GM21515 (cell line): ENCODE data around the gene NUMBL.
"Not testable (repeated sequence)": the region's sequence is repeated elsewhere in the genome, so short reads cannot be mapped to it uniquely, and the experiment has no call there.

ENCODE experiments used
- ATAC-seq: cut with Tn5 transposase; IDR thresholded peaks from one replicate; pipeline ENCODE4 v1.9.1; 2021; ENCODE audit not compliant: unreplicated experiment

The NUMBL gene

GRCh38 chr19:40667602-40668001 lies 22.8 kb downstream of the NUMBL start:
- no peak for ATAC-seq

- ATAC-seq, result no peak
Measured at GRCh38 chr19:40666803-40667438, 23.5 kb downstream of the NUMBL start.

- no peak for ATAC-seq
Measured at GRCh38 chr19:40663695-40664692, 26.5 kb downstream of the NUMBL start.

- peak; percentile 80 for ATAC-seq
Measured at GRCh38 chr19:40662925-40663694, 27.3 kb downstream of the NUMBL start.

- no peak for ATAC-seq
Measured at GRCh38 chr19:40661616-40662015, 28.8 kb downstream of the NUMBL start.

GRCh38 chr19:40659566-40659965 lies 30.9 kb downstream of the NUMBL start:
- ATAC-seq, result no peak

GRCh38 chr19:40659116-40659515 lies 31.3 kb downstream of the NUMBL start:
- ATAC-seq, result no peak

GRCh38 chr19:40658031-40658430 lies 32.4 kb downstream of the NUMBL start:
- ATAC-seq, result no peak

- not testable (repeated sequence) for ATAC-seq
Measured at GRCh38 chr19:40655684-40656083, 34.8 kb downstream of the NUMBL start.

GRCh38 chr19:40652303-40652702 lies 38.1 kb downstream of the NUMBL start:
- not testable (repeated sequence) for ATAC-seq

- no peak for ATAC-seq
Measured at GRCh38 chr19:40650749-40651305, 39.6 kb downstream of the NUMBL start.

- not testable (repeated sequence) for ATAC-seq
Measured at GRCh38 chr19:40649903-40650675, 40.4 kb downstream of the NUMBL start.

- no peak for ATAC-seq
Measured at GRCh38 chr19:40646743-40647254, 43.7 kb downstream of the NUMBL start.

GRCh38 chr19:40642757-40643305 lies 47.6 kb downstream of the NUMBL start:
- no peak for ATAC-seq

- no peak for ATAC-seq
Measured at GRCh38 chr19:40642051-40642706, 48.3 kb downstream of the NUMBL start.

- no peak for ATAC-seq
Measured at GRCh38 chr19:40641281-40641680, 49.2 kb downstream of the NUMBL start.

- ATAC-seq, result no peak
Measured at GRCh38 chr19:40640744-40641143, 49.7 kb downstream of the NUMBL start.

- no peak for ATAC-seq
Measured at GRCh38 chr19:40639638-40639982, 50.8 kb downstream of the NUMBL start.

GRCh38 chr19:40638327-40638726 lies 52.1 kb downstream of the NUMBL start:
- no peak for ATAC-seq
